Adrenal gland (tissue), 5 donors: Measurements from ENCODE around the gene TUB.

Source experiments
- CTCF ChIP-seq, 6 experiments: fragments of 450-650 bp in 4 of 6; fragments of 200-600 bp in 2 of 6; sonication (generic) in 1 of 6; IDR thresholded peaks; 1 replicate in 5 of 6; 2 replicates in 1 of 6; pipeline versions ENCODE4 v1.5.1 to v1.8.0; 2016 to 2021; ENCODE audit warnings: antibody characterized with exemption in 6 of 6, mild to moderate bottlenecking in 2 of 6, moderate library complexity in 1 of 6
- POLR2A ChIP-seq, 2 donors: fragments of 450-650 bp; IDR thresholded peaks; one replicate each; pipeline ENCODE4 v1.6.1; 2017; ENCODE audit warnings: antibody characterized with exemption in 2 of 2, mild to moderate bottlenecking in 2 of 2, moderate library complexity in 1 of 2
- donor health status: DM: no; HTN: no; CAD: no.

- TF ChIP-seq POLR2A (IDR thresholded peaks at IDR 0.05) (no peak), CTCF (IDR thresholded peaks at IDR 0.05) (no peak)
Measured at GRCh38 chr11:8138526-8138925, 57.5 kb downstream of the TUB start.
